HUES48 (cell line): ENCODE measurements around the gene ATP6V1G3.
"Not testable (repeated sequence)": the region's sequence is repeated elsewhere in the genome, so short reads cannot be mapped to it uniquely, and the experiment has no call there.

Experiments used
- H3K27ac ChIP-seq: one replicate; pipeline ENCODE4 v1.7.0; 2013; ENCODE audit warnings: low read depth, low read length, inconsistent platforms
- H3K27me3 ChIP-seq: 2 replicates; pipeline ENCODE4 v1.6.1; 2013; ENCODE audit warnings: mild to moderate bottlenecking, low read length; ENCODE audit not compliant: control insufficient read depth, insufficient read depth
- H3K36me3 ChIP-seq: 2 replicates; pipeline ENCODE4 v1.6.1; 2013; ENCODE audit warnings: low read length; ENCODE audit not compliant: control insufficient read depth, insufficient read depth
- H3K4me1 ChIP-seq: 2 replicates; pipeline ENCODE4 v1.6.1; 2013; ENCODE audit warnings: mild to moderate bottlenecking, low read length; ENCODE audit not compliant: control insufficient read depth, insufficient read depth
- H3K4me3 ChIP-seq: 2 replicates; pipeline ENCODE4 v1.5.1; 2013; ENCODE audit warnings: mild to moderate bottlenecking, low read depth, low read length
- H3K9ac ChIP-seq: 2 replicates; pipeline ENCODE4 v1.6.1; 2013; ENCODE audit warnings: mild to moderate bottlenecking, low read depth, low read length, moderate library complexity
- H3K9me3 ChIP-seq: 2 replicates; pipeline ENCODE4 v1.6.1; 2013; ENCODE audit warnings: low read length; ENCODE audit not compliant: control insufficient read depth, insufficient read depth

The ATP6V1G3 gene

DNA sequence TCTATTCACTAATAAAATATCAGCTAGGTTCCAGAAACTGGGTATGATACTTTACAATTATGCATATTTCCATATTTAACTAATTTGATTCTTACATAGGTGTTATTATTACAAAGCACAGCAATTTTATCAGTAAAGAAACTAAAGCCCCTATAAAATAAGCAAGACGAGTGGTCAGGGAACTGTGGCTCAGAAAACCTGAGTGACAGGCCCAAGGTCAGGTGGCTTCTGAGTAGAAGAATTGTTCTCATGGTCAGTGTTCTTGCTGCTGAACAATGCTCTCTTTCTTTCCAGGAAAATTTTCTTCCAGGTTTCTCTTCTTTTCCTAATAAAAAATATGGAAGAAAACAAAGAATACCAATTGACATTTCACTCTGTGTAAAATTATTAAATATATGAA, 2.2 kb upstream of the ATP6V1G3 start:
- no peak overlapping the region for H3K4me3 ChIP-seq
- H3K27me3 ChIP-seq: no peaks in the 10 kb centered on the region
- no peaks in the 10 kb centered on the region for H3K4me1 ChIP-seq
- H3K36me3 ChIP-seq: no peaks in the 10 kb centered on the region
- no peak overlapping the region for H3K9ac ChIP-seq
- no peaks in the 10 kb centered on the region for H3K9me3 ChIP-seq
- H3K27ac ChIP-seq: no peak overlapping the region

DNA sequence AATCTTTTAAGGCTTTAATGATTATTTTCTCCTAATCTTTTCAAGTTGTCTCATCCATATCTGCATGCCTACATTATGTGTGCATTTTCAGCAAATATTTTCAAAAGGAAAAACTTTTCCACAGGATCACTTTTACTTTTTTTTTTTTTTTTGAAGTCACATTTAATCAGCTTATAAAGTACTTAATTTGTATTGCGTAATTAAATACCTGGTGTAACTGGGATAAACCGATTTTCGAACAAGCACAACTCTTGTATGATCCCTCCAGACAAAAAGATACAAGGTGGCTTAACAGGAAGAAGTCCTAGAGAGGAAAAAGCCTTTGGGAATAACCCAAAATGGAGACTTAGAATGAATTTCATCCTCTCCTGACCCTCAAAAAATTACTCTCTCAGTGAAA, 1.3 kb upstream of the ATP6V1G3 start:
- H3K27me3 ChIP-seq: no peaks in the 10 kb centered on the region
- H3K4me3 ChIP-seq: no peak overlapping the region
- no peaks in the 10 kb centered on the region for H3K4me1 ChIP-seq
- no peaks in the 10 kb centered on the region for H3K36me3 ChIP-seq
- no peak overlapping the region for H3K27ac ChIP-seq
- no peak overlapping the region for H3K9ac ChIP-seq
- H3K9me3 ChIP-seq: no peaks in the 10 kb centered on the region

DNA sequence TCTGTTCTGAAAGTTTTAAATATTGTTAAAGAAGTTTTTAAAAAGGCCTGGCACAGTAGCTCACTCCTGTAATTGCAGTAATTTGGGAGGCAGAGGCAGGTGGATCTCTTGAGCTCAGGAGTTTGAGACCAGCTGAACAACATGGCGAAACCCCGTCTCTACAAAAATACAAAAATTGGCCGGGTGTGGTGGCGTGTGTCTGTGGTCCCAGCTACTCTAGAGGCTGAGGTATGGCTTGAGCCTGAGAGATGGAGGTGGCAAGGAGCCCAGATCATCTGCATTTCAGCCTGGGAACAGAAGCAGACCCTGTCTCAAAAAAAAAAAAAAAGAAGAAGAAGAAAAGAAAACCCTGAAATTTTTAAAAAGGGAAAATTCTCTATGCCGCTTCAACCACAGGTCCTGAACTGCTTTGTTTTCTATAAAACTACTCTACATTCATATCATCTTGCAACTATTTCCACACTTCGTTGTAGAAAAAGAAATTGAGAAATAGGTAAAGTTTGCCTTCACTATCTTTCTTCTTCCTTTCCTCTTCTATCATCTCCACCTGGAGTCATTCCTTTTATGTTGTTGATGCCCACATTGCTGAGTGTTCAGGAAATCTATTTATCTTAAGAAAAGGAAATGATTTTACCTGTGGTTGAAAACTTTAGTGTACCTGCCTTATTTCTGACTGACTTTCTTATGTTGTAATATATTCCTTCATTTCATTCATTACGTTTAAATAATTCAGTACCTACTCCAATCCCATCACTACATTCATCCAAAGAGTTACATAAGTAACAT, 1.7 kb downstream of the ATP6V1G3 start:
- Histone ChIP-seq H3K27ac (no peak overlapping the region), H3K27me3 (no peaks in the 10 kb centered on the region), H3K9ac (no peak overlapping the region), H3K36me3 (no peaks in the 10 kb centered on the region), H3K4me3 (no peak overlapping the region), H3K9me3 (no peaks in the 10 kb centered on the region), H3K4me1 (peaks cover 6% of the 10 kb centered on the region)

DNA sequence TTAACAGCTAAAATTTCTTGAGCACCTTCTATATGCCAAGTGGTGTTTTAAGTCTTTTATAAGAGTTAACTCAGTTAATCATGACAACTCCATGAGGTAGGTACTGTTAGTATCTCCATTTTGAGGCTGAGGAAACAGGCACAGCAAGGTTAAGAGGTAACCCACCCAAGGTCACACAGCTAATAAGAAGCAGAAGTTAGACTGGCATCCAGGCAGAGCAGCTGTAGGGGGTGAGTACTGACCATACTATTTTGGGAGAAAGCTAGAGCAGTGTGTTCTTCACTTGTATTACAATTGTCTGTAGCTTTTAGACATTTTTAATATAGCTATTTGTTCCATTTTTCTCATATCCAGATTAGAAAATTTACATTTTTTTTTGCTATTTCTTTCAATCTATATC, 4.8 kb downstream of the ATP6V1G3 start:
- Histone ChIP-seq H3K27me3 (no peaks in the 10 kb centered on the region), H3K36me3 (no peaks in the 10 kb centered on the region), H3K4me3 (no peak overlapping the region), H3K27ac (no peak overlapping the region), H3K4me1 (peaks cover 6% of the 10 kb centered on the region), H3K9ac (no peak overlapping the region), H3K9me3 (no peaks in the 10 kb centered on the region)

DNA sequence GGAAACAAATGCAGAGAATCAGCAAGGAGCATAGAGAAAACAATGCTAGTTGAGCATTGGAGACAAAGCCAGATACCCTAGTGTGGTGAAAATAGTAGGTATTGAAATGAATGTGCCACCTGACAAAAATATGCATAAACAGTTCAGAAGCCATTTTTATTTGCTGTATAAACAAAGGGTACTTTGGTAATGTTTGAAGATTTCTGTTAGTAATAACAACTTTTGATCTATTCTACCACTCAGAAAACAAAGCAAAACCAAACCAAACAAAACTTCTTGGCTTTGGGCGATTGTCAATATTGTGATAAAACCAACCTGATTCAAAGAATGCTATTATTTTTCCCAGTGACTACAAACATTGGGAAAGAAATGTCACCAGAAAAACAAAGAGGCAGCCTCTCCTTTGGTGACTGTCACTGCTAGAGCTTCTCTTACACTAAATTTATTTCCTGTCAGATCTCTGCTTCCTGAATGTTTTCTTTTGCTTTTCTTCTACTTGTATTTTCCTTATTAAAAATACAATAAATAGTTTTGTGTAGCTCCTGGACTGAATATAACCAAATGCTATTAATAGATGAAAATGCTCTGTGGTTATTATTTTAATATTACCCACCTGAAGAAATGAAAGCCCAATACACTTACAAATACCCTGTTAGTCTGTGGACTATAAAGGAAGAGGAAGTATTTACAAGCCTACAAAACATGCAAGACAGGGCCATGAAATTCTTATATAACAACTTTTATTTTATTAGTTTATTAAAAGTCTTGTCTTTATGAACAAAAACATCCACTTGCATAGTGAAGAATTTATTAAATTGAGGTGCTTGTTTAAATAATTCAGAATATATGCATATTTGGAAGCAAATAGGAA, 5.7 kb downstream of the ATP6V1G3 start:
- H3K27ac ChIP-seq: no peak overlapping the region
- H3K27me3 ChIP-seq: no peaks in the 10 kb centered on the region
- H3K4me1 ChIP-seq: peaks cover 10% of the 10 kb centered on the region
- no peak overlapping the region for H3K4me3 ChIP-seq
- no peak overlapping the region for H3K9ac ChIP-seq
- no peaks in the 10 kb centered on the region for H3K9me3 ChIP-seq
- H3K36me3 ChIP-seq: no peaks in the 10 kb centered on the region

DNA sequence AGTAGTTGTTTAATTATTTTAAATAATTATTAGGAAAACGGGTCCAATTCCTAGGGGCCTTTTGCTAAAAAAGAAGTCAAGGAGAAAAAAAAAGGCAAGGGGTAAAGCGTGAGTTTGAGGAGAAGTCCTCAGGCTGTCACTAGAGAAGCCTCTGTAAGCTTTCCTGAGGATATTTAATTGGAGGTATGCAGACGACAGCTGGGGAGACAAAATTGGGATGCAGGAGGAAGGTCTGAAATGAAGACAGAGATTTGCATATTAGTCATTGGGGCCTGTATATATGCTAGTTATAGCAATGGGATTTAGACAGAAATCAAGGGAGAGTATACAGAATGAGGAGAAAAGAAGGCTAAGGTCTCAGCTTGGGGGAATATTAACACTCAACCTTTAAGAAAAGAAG, 8.6 kb downstream of the ATP6V1G3 start:
- Histone ChIP-seq H3K4me3 (no peak overlapping the region), H3K27ac (no peak overlapping the region), H3K27me3 (no peaks in the 10 kb centered on the region), H3K4me1 (peaks cover 13% of the 10 kb centered on the region), H3K9ac (no peak overlapping the region), H3K36me3 (no peaks in the 10 kb centered on the region), H3K9me3 (no peaks in the 10 kb centered on the region)

DNA sequence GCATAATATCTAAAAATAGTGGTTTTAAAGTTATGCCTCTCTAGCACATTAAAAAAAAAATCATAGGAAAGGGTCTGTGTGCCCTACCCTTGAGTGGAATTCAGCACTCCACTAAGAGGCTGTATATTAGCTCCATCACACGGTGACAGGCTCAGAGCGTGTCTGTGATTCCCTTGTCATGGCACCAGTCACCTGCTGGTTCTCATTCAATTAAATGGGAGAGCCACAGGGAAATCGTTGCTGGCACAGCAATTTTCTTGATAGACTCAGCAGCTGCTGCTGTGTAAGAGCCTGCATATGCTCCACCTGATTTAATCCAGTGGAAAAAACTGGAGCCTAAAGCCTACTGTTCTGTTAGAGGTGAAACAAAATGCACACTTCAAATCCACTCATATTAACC, 9.5 kb downstream of the ATP6V1G3 start:
- H3K27ac ChIP-seq: no peak overlapping the region
- peaks cover 13% of the 10 kb centered on the region for H3K4me1 ChIP-seq
- no peak overlapping the region for H3K9ac ChIP-seq
- no peaks in the 10 kb centered on the region for H3K27me3 ChIP-seq
- no peak overlapping the region for H3K4me3 ChIP-seq
- no peaks in the 10 kb centered on the region for H3K36me3 ChIP-seq
- H3K9me3 ChIP-seq: no peaks in the 10 kb centered on the region

DNA sequence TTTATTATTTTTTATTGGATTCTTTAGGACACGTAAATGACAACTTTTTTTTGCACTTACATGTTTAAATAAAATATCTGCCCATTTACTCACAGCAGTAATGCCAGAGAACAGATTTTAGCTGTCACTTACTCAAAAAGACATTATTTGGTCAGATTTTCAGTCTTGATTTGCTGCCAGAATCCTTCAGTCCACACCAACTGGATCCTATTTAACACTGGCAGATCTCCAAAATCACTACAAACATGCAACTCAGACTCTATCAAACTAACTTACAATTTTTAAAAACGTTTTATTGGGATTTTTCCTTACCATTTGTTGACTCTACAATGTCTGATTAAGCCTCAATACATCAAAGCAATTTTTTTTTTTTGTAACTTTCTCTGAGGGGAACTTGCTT, 11.1 kb downstream of the ATP6V1G3 start:
- H3K9me3 ChIP-seq: no peaks in the 10 kb centered on the region
- no peaks in the 10 kb centered on the region for H3K27me3 ChIP-seq
- no peak overlapping the region for H3K9ac ChIP-seq
- H3K36me3 ChIP-seq: no peaks in the 10 kb centered on the region
- no peak overlapping the region for H3K27ac ChIP-seq
- H3K4me3 ChIP-seq: no peak overlapping the region
- H3K4me1 ChIP-seq: peaks cover 12% of the 10 kb centered on the region

DNA sequence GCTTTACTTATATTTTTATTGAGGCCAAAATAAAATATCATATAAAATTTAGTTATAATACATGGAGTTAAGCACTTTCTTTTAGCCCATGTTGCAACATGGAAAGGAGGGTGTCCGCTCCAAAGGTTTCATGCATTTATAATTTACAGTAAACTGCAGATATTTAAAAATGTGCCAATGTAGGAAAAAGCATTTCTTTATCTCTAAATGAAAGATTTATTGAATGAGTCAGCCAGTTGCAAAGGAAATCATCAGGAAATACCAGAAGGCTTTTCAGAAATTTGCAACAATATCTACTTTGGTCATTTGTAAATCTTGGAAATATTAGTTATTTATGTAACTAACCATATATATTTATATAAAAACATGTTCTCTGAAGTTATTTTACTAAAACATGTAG, 12.1 kb downstream of the ATP6V1G3 start:
- Histone ChIP-seq H3K27ac (no peak overlapping the region), H3K9ac (no peak overlapping the region), H3K4me3 (no peak overlapping the region), H3K9me3 (no peaks in the 10 kb centered on the region), H3K4me1 (peaks cover 9% of the 10 kb centered on the region; the same call in 1 of the 2 replicates), H3K27me3 (no peaks in the 10 kb centered on the region), H3K36me3 (no peaks in the 10 kb centered on the region)

DNA sequence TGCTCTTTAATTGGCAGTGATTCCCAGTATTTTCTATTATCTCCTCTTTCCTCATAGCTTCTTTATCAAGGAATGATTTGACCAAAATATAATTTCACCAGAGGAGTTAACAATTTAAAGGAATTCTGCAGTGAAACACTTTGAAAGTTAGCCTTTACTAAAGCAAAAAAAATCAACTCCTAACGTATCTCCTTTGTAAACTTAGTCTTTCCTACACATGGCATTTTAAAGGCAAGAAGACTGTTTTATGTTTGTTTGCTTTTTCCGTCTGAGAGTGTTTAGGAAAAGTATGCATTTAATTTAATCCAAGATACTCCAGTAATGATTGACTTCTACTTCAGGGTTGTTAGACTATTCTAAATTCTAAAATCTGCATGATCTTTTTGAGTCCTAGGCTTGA, 15.9 kb downstream of the ATP6V1G3 start:
- H3K4me1 ChIP-seq: peaks cover 25% of the 10 kb centered on the region
- H3K27ac ChIP-seq: no peak overlapping the region
- no peaks in the 10 kb centered on the region for H3K9me3 ChIP-seq
- H3K27me3 ChIP-seq: no peaks in the 10 kb centered on the region
- H3K9ac ChIP-seq: no peak overlapping the region
- H3K36me3 ChIP-seq: no peaks in the 10 kb centered on the region
- H3K4me3 ChIP-seq: no peak overlapping the region

DNA sequence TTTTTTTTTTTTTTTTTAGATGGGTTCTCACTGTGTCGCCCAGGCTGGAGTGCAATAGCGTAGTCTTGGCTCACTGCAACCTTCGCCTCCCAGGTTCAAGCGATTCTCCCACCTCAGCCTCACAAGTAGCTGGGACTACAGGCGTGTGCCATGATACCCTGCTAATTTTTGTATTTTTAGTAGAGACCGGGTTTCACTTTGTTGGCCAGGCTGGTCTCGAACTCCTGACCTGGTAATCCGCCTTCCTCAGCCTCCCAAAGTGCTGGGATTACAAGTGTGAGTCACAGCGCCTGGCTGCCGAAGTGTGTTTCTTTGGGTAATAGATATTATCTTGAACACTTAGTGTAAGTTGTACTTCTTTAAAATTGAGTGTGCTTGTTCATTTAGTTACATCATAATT, 16.4 kb downstream of the ATP6V1G3 start:
- H3K27ac ChIP-seq, H3K36me3 ChIP-seq, H3K9ac ChIP-seq, H3K27me3 ChIP-seq, H3K9me3 ChIP-seq, H3K4me3 ChIP-seq: not testable (repeated sequence)
- peaks cover 28% of the 10 kb centered on the region for H3K4me1 ChIP-seq
